NT2/D1 (cell line): Measurements from ENCODE around the gene DPM2.

Source experiments
- SUZ12 ChIP-seq: IDR thresholded peaks from 2 replicates; pipeline ENCODE4 v1.6.1; 2011; ENCODE audit not compliant: insufficient read length, insufficient read depth; ENCODE audit errors: extremely low read depth
- YY1 ChIP-seq: IDR thresholded peaks from 2 replicates; pipeline ENCODE4 v1.6.1; 2011; ENCODE audit not compliant: insufficient read length, insufficient read depth
- ZNF274 ChIP-seq: IDR thresholded peaks from 2 replicates; pipeline ENCODE4 v1.6.1; 2011; ENCODE audit warnings: mild to moderate bottlenecking, low read depth, low read length

DNA sequence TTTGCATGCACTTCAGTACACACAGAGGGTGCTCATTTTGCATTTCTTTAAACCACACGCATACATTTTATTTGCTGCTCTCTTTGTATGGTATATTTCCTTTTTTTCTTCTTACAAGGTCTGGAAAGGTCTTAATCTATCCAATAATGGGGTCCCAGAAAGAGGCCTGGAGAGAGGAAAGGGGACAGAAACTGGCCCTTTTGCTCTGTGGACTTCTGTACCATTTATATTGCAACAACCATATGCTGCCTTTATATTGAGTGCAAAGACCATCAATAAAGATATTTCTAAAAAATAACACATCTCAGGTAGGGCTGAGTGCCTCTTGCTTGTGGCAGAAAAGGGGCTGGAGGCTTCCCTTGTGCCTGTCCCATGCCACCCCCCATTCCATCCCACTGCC lies 15.5 kb upstream of the DPM2 start:
- TF ChIP-seq YY1 (no peak), ZNF274 (no peak), SUZ12 (no peak)
